Activated T-cell treated with anti-CD3 and anti-CD28 coated beads, Interleukin-2, amount 50 U/mL, for 4 hours (primary cell): Measurements from ENCODE around the gene MYLK. TPM values are rescaled to one million over a fixed set of nuclear protein-coding genes. Genes with fewer than 3 reads are reported as not detected.
"Not testable (repeated sequence)": the region's sequence is repeated elsewhere in the genome, so short reads cannot be mapped to it uniquely, and the experiment has no call there.

Experiments used
- ATAC-seq, 2 donors: fragments of 200-7000 bp; cut with Tn5 transposase; one replicate each; pipeline ENCODE4 v1.10.0; 2021
- DNase-seq: peaks from one replicate; pipeline ENCODE4 v3.0.0-alpha.2; 2020
- H3K27me3 Mint-ChIP-seq: one replicate; pipeline ENCODE4 v1.8.0; 2021; ENCODE audit warnings: low read depth, mixed read lengths
- H3K36me3 Mint-ChIP-seq: one replicate; pipeline ENCODE4 v1.8.0; 2022; ENCODE audit warnings: mixed read lengths; ENCODE audit not compliant: insufficient read depth
- H3K4me1 Mint-ChIP-seq: one replicate; pipeline ENCODE4 v1.8.0; 2021; ENCODE audit warnings: low read depth, mixed read lengths
- H3K4me3 Mint-ChIP-seq: one replicate; pipeline ENCODE4 v1.8.0; 2021; ENCODE audit warnings: mild to moderate bottlenecking, moderate library complexity, mixed read lengths
- H3K9me3 Mint-ChIP-seq: one replicate; pipeline ENCODE4 v1.8.0; 2021; ENCODE audit warnings: mixed read lengths
- total RNA-seq, 3 donors: library from RNA; stranded (reverse); gene quantifications; one replicate each; pipeline ENCODE4 v1.2.1, GENCODE V29; 2021

The MYLK gene
- total RNA-seq, 3 donors from 2014 or later = 0.60 to 0.92 (median 0.68) TPM

GRCh38 chr3:123707641-123708040 is 176.5 kb downstream of the MYLK start:
- H3K36me3 Mint-ChIP-seq, H3K9me3 Mint-ChIP-seq, H3K4me1 Mint-ChIP-seq, H3K4me3 Mint-ChIP-seq, ATAC-seq, H3K27me3 Mint-ChIP-seq, DNase-seq: not testable (repeated sequence)

GRCh38 chr3:123706871-123707270 is 177.3 kb downstream of the MYLK start:
- Mint-ChIP-seq H3K4me1 (no peaks in the 10 kb centered on the region), H3K4me3 (no peak overlapping the region), H3K27me3 (no peaks in the 10 kb centered on the region), H3K36me3 (no peaks in the 10 kb centered on the region), H3K9me3 (no peaks in the 10 kb centered on the region)
- ATAC-seq (no peak), DNase-seq (no peak)

GRCh38 chr3:123705488-123706285 is 178.4 kb downstream of the MYLK start:
- H3K27me3 Mint-ChIP-seq = no peaks in the 10 kb centered on the region
- no peak for ATAC-seq
- no peak overlapping the region for H3K4me3 Mint-ChIP-seq
- H3K4me1 Mint-ChIP-seq = no peaks in the 10 kb centered on the region
- no peak for DNase-seq
- no peaks in the 10 kb centered on the region for H3K9me3 Mint-ChIP-seq
- H3K36me3 Mint-ChIP-seq = no peaks in the 10 kb centered on the region

- not testable (repeated sequence) for H3K27me3 Mint-ChIP-seq, H3K4me3 Mint-ChIP-seq, H3K9me3 Mint-ChIP-seq, H3K36me3 Mint-ChIP-seq, ATAC-seq, H3K4me1 Mint-ChIP-seq, DNase-seq
These were observed 180.5 kb downstream of the MYLK start for GRCh38 chr3:123703663-123704062.

- no peaks in the 10 kb centered on the region for H3K9me3 Mint-ChIP-seq
- no peak overlapping the region for H3K4me3 Mint-ChIP-seq
- peaks cover 2% of the 10 kb centered on the region for H3K27me3 Mint-ChIP-seq
- H3K36me3 Mint-ChIP-seq = no peaks in the 10 kb centered on the region
- ATAC-seq (no peak), DNase-seq (no peak)
- H3K4me1 Mint-ChIP-seq = no peaks in the 10 kb centered on the region
These were observed 181.4 kb downstream of the MYLK start for GRCh38 chr3:123702720-123703119.

GRCh38 chr3:123702057-123702456 is 182.1 kb downstream of the MYLK start:
- H3K4me1 Mint-ChIP-seq, H3K9me3 Mint-ChIP-seq, H3K36me3 Mint-ChIP-seq, H3K27me3 Mint-ChIP-seq, DNase-seq, H3K4me3 Mint-ChIP-seq: not testable (repeated sequence)
- peak; percentile 36 to 53 for ATAC-seq

- Mint-ChIP-seq H3K36me3 (no peaks in the 10 kb centered on the region), H3K4me3 (no peak overlapping the region), H3K4me1 (no peaks in the 10 kb centered on the region), H3K9me3 (no peaks in the 10 kb centered on the region), H3K27me3 (peaks cover 2% of the 10 kb centered on the region)
- no peak for ATAC-seq
- no peak for DNase-seq
These were observed 183.1 kb downstream of the MYLK start for GRCh38 chr3:123700791-123701722.

- Mint-ChIP-seq H3K9me3 (no peaks in the 10 kb centered on the region), H3K27me3 (peaks cover 2% of the 10 kb centered on the region), H3K4me3 (no peak overlapping the region), H3K4me1 (no peaks in the 10 kb centered on the region), H3K36me3 (no peaks in the 10 kb centered on the region)
- DNase-seq (no peak), ATAC-seq (no peak)
These were observed 185.3 kb downstream of the MYLK start for GRCh38 chr3:123698813-123699212.

GRCh38 chr3:123696808-123697207 is 187.3 kb downstream of the MYLK start:
- Mint-ChIP-seq H3K9me3 (no peaks in the 10 kb centered on the region), H3K4me1 (no peaks in the 10 kb centered on the region), H3K4me3 (no peak overlapping the region), H3K27me3 (peaks cover 2% of the 10 kb centered on the region), H3K36me3 (no peaks in the 10 kb centered on the region)
- DNase-seq = no peak
- no peak for ATAC-seq

- no peaks in the 10 kb centered on the region for H3K4me1 Mint-ChIP-seq
- ATAC-seq (no peak), DNase-seq (no peak)
- H3K27me3 Mint-ChIP-seq = peaks cover 2% of the 10 kb centered on the region
- no peaks in the 10 kb centered on the region for H3K36me3 Mint-ChIP-seq
- H3K4me3 Mint-ChIP-seq = no peak overlapping the region
- no peaks in the 10 kb centered on the region for H3K9me3 Mint-ChIP-seq
These were observed 188.1 kb downstream of the MYLK start for GRCh38 chr3:123695731-123696640.

GRCh38 chr3:123695152-123695551 is 189.0 kb downstream of the MYLK start:
- DNase-seq (no peak), ATAC-seq (no peak)
- Mint-ChIP-seq H3K36me3 (no peaks in the 10 kb centered on the region), H3K9me3 (no peaks in the 10 kb centered on the region), H3K4me1 (no peaks in the 10 kb centered on the region), H3K4me3 (no peak overlapping the region), H3K27me3 (peaks cover 5% of the 10 kb centered on the region)

GRCh38 chr3:123694366-123695087 is 189.6 kb downstream of the MYLK start:
- no peak overlapping the region for H3K4me3 Mint-ChIP-seq
- no peaks in the 10 kb centered on the region for H3K36me3 Mint-ChIP-seq
- no peak for DNase-seq
- H3K27me3 Mint-ChIP-seq = peaks cover 6% of the 10 kb centered on the region
- no peaks in the 10 kb centered on the region for H3K9me3 Mint-ChIP-seq
- no peaks in the 10 kb centered on the region for H3K4me1 Mint-ChIP-seq
- ATAC-seq = no peak

- Mint-ChIP-seq H3K36me3 (no peaks in the 10 kb centered on the region), H3K4me1 (no peaks in the 10 kb centered on the region), H3K27me3 (peaks cover 4% of the 10 kb centered on the region), H3K9me3 (no peaks in the 10 kb centered on the region), H3K4me3 (no peak overlapping the region)
- ATAC-seq (no peak), DNase-seq (no peak)
These were observed 190.4 kb downstream of the MYLK start for GRCh38 chr3:123693584-123694190.
